Mammary epithelial cell (primary cell): ENCODE measurements around the gene NOSIP.

ENCODE experiments used
- CTCF ChIP-seq, 2 donors: IDR thresholded peaks in 1 of 2; conservative IDR thresholded peaks in 1 of 2; 2 replicates each; pipeline ENCODE4 v1.5.1; 2011 to 2012; ENCODE audit warnings: inconsistent platforms in 2 of 2, low read length in 2 of 2, mild to moderate bottlenecking in 2 of 2, control low read depth in 1 of 2, low read depth in 1 of 2; ENCODE audit not compliant: insufficient read depth in 1 of 2; ENCODE audit errors: extremely low read depth in 1 of 2
- EZH2 ChIP-seq: IDR thresholded peaks from 2 replicates; pipeline ENCODE4 v1.6.1; 2012; ENCODE audit warnings: low read length, inconsistent platforms, borderline replicate concordance

GRCh38 chr19:49589502-49589905 is 9.1 kb upstream of the NOSIP start:
- no peak for TF ChIP-seq CTCF (conservative IDR thresholded peaks at IDR 0.05 in 1 of 2, IDR thresholded peaks at IDR 0.05 in 1 of 2; ENCODE audit: extremely low read depth in 1 of 2, insufficient read depth in 1 of 2, low read depth in 1 of 2, low read length in 2 of 2)
- TF ChIP-seq EZH2 = no peak
